Trophoblast cell (in vitro differentiated cells and primary cell): ENCODE results near the gene CMYA5.
A peak's percentile ranks its signal among the peaks of the same experiment; 100 is the strongest.

Experiments used
- DNase-seq, 2 donors: peaks; one replicate each; pipeline ENCODE4 v3.0.0-alpha.2; 2016
- H2AFZ ChIP-seq: 2 replicates; pipeline ENCODE4 v1.6.1; 2013; ENCODE audit warnings: low read length, moderate library complexity, mild to moderate bottlenecking; ENCODE audit not compliant: insufficient read depth, poor library complexity
- H2AK5ac ChIP-seq: 2 replicates; pipeline ENCODE4 v1.6.1; 2013; ENCODE audit warnings: mild to moderate bottlenecking, low read length
- H2BK120ac ChIP-seq: 2 replicates; pipeline ENCODE4 v1.6.1; 2013; ENCODE audit warnings: low read length, mild to moderate bottlenecking, moderate library complexity; ENCODE audit not compliant: insufficient read depth, poor library complexity
- H2BK12ac ChIP-seq: 2 replicates; pipeline ENCODE4 v1.6.1; 2013; ENCODE audit warnings: mild to moderate bottlenecking, low read length, moderate library complexity
- H2BK5ac ChIP-seq: 2 replicates; pipeline ENCODE4 v1.6.1; 2013; ENCODE audit warnings: low read length, low read depth, moderate library complexity, mild to moderate bottlenecking; ENCODE audit not compliant: poor library complexity
- H3K14ac ChIP-seq: 2 replicates; pipeline ENCODE4 v1.6.1; 2013; ENCODE audit warnings: mild to moderate bottlenecking, low read length
- H3K18ac ChIP-seq: 2 replicates; pipeline ENCODE4 v1.6.1; 2013; ENCODE audit warnings: mild to moderate bottlenecking, low read length
- H3K23ac ChIP-seq: 2 replicates; pipeline ENCODE4 v1.6.1; 2013; ENCODE audit warnings: low read length
- H3K27ac ChIP-seq: 2 replicates; pipeline ENCODE4 v1.5.1; 2013; ENCODE audit warnings: low read depth, mild to moderate bottlenecking, inconsistent platforms, low read length, moderate library complexity
- H3K27me3 ChIP-seq: 2 replicates; pipeline ENCODE4 v1.6.1; 2013; ENCODE audit warnings: inconsistent platforms, mild to moderate bottlenecking, low read length, moderate library complexity; ENCODE audit not compliant: insufficient read depth
- H3K36me3 ChIP-seq, 2 experiments: 1 replicate in 1 of 2; 2 replicates in 1 of 2; pipeline ENCODE4 v1.6.1; 2013; ENCODE audit warnings: low read length in 2 of 2, mild to moderate bottlenecking in 2 of 2, moderate library complexity in 1 of 2; ENCODE audit not compliant: insufficient read depth in 2 of 2, control insufficient read depth in 1 of 2
- H3K4ac ChIP-seq: 2 replicates; pipeline ENCODE4 v1.6.1; 2013; ENCODE audit warnings: low read depth, mild to moderate bottlenecking, low read length, moderate library complexity
- H3K4me1 ChIP-seq, 2 experiments: 1 replicate in 1 of 2; 2 replicates in 1 of 2; pipeline ENCODE4 v1.6.1; 2013; ENCODE audit warnings: low read length in 2 of 2, mild to moderate bottlenecking in 2 of 2, moderate library complexity in 1 of 2; ENCODE audit not compliant: insufficient read depth in 2 of 2, control insufficient read depth in 1 of 2
- H3K4me2 ChIP-seq: 2 replicates; pipeline ENCODE4 v1.6.1; 2013; ENCODE audit warnings: inconsistent platforms, mild to moderate bottlenecking, low read length, moderate library complexity
- H3K4me3 ChIP-seq: 2 replicates; pipeline ENCODE4 v1.5.1; 2013; ENCODE audit warnings: mild to moderate bottlenecking, low read depth, low read length, inconsistent platforms
- H3K79me1 ChIP-seq: one replicate; pipeline ENCODE4 v1.6.1; 2013; ENCODE audit warnings: low read length
- H3K79me2 ChIP-seq: 2 replicates; pipeline ENCODE4 v1.6.1; 2013; ENCODE audit warnings: low read length, mild to moderate bottlenecking; ENCODE audit not compliant: control insufficient read depth, insufficient read depth, poor library complexity
- H3K9ac ChIP-seq: 2 replicates; pipeline ENCODE4 v1.6.1; 2013; ENCODE audit warnings: mild to moderate bottlenecking, low read length
- H3K9me3 ChIP-seq: 2 replicates; pipeline ENCODE4 v1.6.1; 2013; ENCODE audit warnings: low read depth, mild to moderate bottlenecking, control low read depth, inconsistent platforms, low read length; ENCODE audit not compliant: insufficient read depth
- H4K12ac ChIP-seq: 2 replicates; pipeline ENCODE4 v1.6.1; 2013; ENCODE audit warnings: low read depth, mild to moderate bottlenecking, low read length, moderate library complexity
- H4K8ac ChIP-seq: 2 replicates; pipeline ENCODE4 v1.6.1; 2013; ENCODE audit warnings: low read depth, mild to moderate bottlenecking, low read length, moderate library complexity
- H4K91ac ChIP-seq: one replicate; pipeline ENCODE4 v1.6.1; 2013; ENCODE audit warnings: low read depth, mild to moderate bottlenecking, low read length, moderate library complexity
- WGBS: extraction: QIAGEN DNeasy Blood & Tissue Kit; methylation state at CpG from one replicate; pipeline ENCODE4 v1.1.7; 2013; ENCODE audit warnings: missing lambda C conversion rate; ENCODE audit not compliant: insufficient read length, insufficient coverage; ENCODE audit errors: extremely low coverage; 5-methylcytosine and 5-hydroxymethylcytosine counted together

Gene CMYA5

GRCh38 chr5:79728396-79728795 is 38.8 kb downstream of the CMYA5 start:
- no peak overlapping the region for H4K8ac ChIP-seq
- H2AFZ ChIP-seq: no peak overlapping the region
- no peak overlapping the region for H3K23ac ChIP-seq
- no peak overlapping the region for H2BK120ac ChIP-seq
- H3K79me1 ChIP-seq: no peaks in the 10 kb centered on the region
- H3K36me3 ChIP-seq: no peaks in the 10 kb centered on the region
- H3K4ac ChIP-seq: no peak overlapping the region
- no peak overlapping the region for H4K12ac ChIP-seq
- H2AK5ac ChIP-seq: no peak overlapping the region
- H3K18ac ChIP-seq: no peak overlapping the region
- H3K4me3 ChIP-seq: no peak overlapping the region
- no peak overlapping the region for H3K4me2 ChIP-seq
- H3K27me3 ChIP-seq: no peaks in the 10 kb centered on the region
- H3K79me2 ChIP-seq: no peaks in the 10 kb centered on the region
- no peak overlapping the region for H3K14ac ChIP-seq
- no peak overlapping the region for H3K9ac ChIP-seq
- no peak overlapping the region for H2BK5ac ChIP-seq
- no peaks in the 10 kb centered on the region for H3K9me3 ChIP-seq
- no peaks in the 10 kb centered on the region for H3K4me1 ChIP-seq
- no peak overlapping the region for H2BK12ac ChIP-seq
- peak in 1 of 2 donors; percentile 10 for DNase-seq
- H3K27ac ChIP-seq: no peak overlapping the region
- no CpG with 5 or more reads among the region's 4 CpGs for WGBS
- H4K91ac ChIP-seq: no peak overlapping the region

- Histone ChIP-seq H3K79me2 (no peaks in the 10 kb centered on the region), H3K18ac (no peak overlapping the region), H3K4me3 (no peak overlapping the region), H3K4ac (no peak overlapping the region), H3K79me1 (no peaks in the 10 kb centered on the region), H3K27ac (no peak overlapping the region), H2AK5ac (no peak overlapping the region), H2BK5ac (no peak overlapping the region), H3K36me3 (no peaks in the 10 kb centered on the region), H4K12ac (no peak overlapping the region), H3K9ac (no peak overlapping the region), H2BK120ac (no peak overlapping the region), H3K14ac (no peak overlapping the region), H4K91ac (no peak overlapping the region), H4K8ac (no peak overlapping the region), H2AFZ (no peak overlapping the region), H2BK12ac (no peak overlapping the region), H3K9me3 (no peaks in the 10 kb centered on the region), H3K27me3 (no peaks in the 10 kb centered on the region), H3K4me1 (no peaks in the 10 kb centered on the region), H3K23ac (no peak overlapping the region), H3K4me2 (no peak overlapping the region)
- WGBS: no CpG with 5 or more reads among the region's 2 CpGs
- DNase-seq: peak in 1 of 2 donors; percentile 25
Measured at GRCh38 chr5:79729679-79730078, 40.0 kb downstream of the CMYA5 start.

GRCh38 chr5:79730564-79730963 is 40.9 kb downstream of the CMYA5 start:
- Histone ChIP-seq H2BK120ac (no peak overlapping the region), H3K23ac (no peak overlapping the region), H3K14ac (no peak overlapping the region), H3K9ac (no peak overlapping the region), H4K91ac (no peak overlapping the region), H3K18ac (no peak overlapping the region), H2BK5ac (no peak overlapping the region), H3K4me2 (no peak overlapping the region), H3K27me3 (no peaks in the 10 kb centered on the region), H3K79me1 (no peaks in the 10 kb centered on the region), H4K12ac (no peak overlapping the region), H3K4me3 (no peak overlapping the region), H3K4me1 (no peaks in the 10 kb centered on the region), H2AK5ac (no peak overlapping the region), H3K79me2 (no peaks in the 10 kb centered on the region), H3K36me3 (no peaks in the 10 kb centered on the region), H3K27ac (no peak overlapping the region), H3K4ac (no peak overlapping the region), H2BK12ac (no peak overlapping the region), H4K8ac (no peak overlapping the region), H2AFZ (no peak overlapping the region), H3K9me3 (no peaks in the 10 kb centered on the region)
- no peak for DNase-seq
- no CpG with 5 or more reads among the region's 3 CpGs for WGBS

- DNase-seq: no peak
- no peak overlapping the region for H3K4me2 ChIP-seq
- H2AFZ ChIP-seq: no peak overlapping the region
- H3K18ac ChIP-seq: no peak overlapping the region
- no peaks in the 10 kb centered on the region for H3K9me3 ChIP-seq
- no peak overlapping the region for H4K91ac ChIP-seq
- H3K23ac ChIP-seq: no peak overlapping the region
- H4K8ac ChIP-seq: no peak overlapping the region
- H2BK120ac ChIP-seq: no peak overlapping the region
- no peaks in the 10 kb centered on the region for H3K27me3 ChIP-seq
- H3K79me2 ChIP-seq: no peaks in the 10 kb centered on the region
- no peak overlapping the region for H3K14ac ChIP-seq
- no peaks in the 10 kb centered on the region for H3K4me1 ChIP-seq
- H4K12ac ChIP-seq: no peak overlapping the region
- H3K79me1 ChIP-seq: no peaks in the 10 kb centered on the region
- no peak overlapping the region for H2BK5ac ChIP-seq
- no CpG with 5 or more reads among the region's 2 CpGs for WGBS
- H2AK5ac ChIP-seq: no peak overlapping the region
- no peaks in the 10 kb centered on the region for H3K36me3 ChIP-seq
- no peak overlapping the region for H3K4me3 ChIP-seq
- H3K27ac ChIP-seq: no peak overlapping the region
- no peak overlapping the region for H2BK12ac ChIP-seq
- H3K4ac ChIP-seq: no peak overlapping the region
- no peak overlapping the region for H3K9ac ChIP-seq
Measured at GRCh38 chr5:79731775-79732174, 42.1 kb downstream of the CMYA5 start.
